ENCODE results near the gene CTNNA3. TPM values are rescaled to one million over a fixed set of nuclear protein-coding genes. Genes with fewer than 3 reads are reported as not detected.

CTNNA3 gene
- total and polyA plus RNA-seq, 4 donors, result 0.16 to 2.4 (median 1.4) TPM

DNA sequence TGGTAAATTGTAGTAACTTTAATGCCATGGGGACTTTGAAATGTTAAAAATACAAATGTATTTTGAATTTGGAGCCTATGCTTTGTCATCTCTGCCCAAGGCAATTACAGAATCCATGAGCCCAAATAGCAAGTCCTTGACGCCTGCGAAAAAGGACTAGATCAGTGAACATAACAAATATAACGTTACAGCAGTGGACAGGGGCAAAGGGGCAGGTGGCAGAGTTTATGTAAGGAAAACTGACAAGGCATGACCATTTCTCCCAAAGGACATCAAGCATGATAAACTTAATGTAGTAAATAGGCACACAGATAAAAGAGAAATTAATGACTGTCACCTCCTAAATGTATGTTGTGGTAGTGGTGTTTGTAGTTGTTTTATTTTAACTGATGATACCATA lies 473.1 kb downstream of the CTNNA3 start:
- no peak for DNase-seq (ENCODE audit: low spot score)
- Histone ChIP-seq H3K27me3 (ENCODE audit: control insufficient read depth in 4 of 4, insufficient read depth in 4 of 4, low read length in 3 of 4) (no peaks in the 10 kb centered on the region), H3K4me1 (ENCODE audit: control insufficient read depth in 4 of 4, insufficient read depth in 4 of 4, low read length in 3 of 4) (peaks cover 3 to 12% (median 3%) of the 10 kb centered on the region in 4 donors), H3K27ac (ENCODE audit: low read depth in 1 of 2, low read length in 2 of 2) (no peak overlapping the region), H3K36me3 (ENCODE audit: control insufficient read depth in 4 of 4, insufficient read depth in 3 of 4, low read depth in 1 of 4, low read length in 3 of 4) (peaks cover 0 to 3% (median 0%) of the 10 kb centered on the region in 4 donors), H3K4me3 (ENCODE audit: low read depth in 1 of 3, low read length in 3 of 3) (no peak overlapping the region), H3K9ac (ENCODE audit: low read depth in 1 of 2, low read length in 2 of 2) (no peak overlapping the region), H3K9me3 (ENCODE audit: control insufficient read depth in 4 of 4, low read length in 3 of 4) (no peaks in the 10 kb centered on the region)
- 25% methylated on average over 3 of the region's 3 CpGs for WGBS
- peak in 1 of 2 donors; percentile 26 for TF ChIP-seq RAD21 (IDR thresholded peaks at IDR 0.05)
- TF ChIP-seq HNF4A (conservative IDR thresholded peaks at IDR 0.05), result peak; percentile 76 to 83
- TF ChIP-seq TAF1 (conservative IDR thresholded peaks at IDR 0.05), result no peak
- peak; percentile 19 to 40 for TF ChIP-seq RXRA (IDR thresholded peaks at IDR 0.05)
- peak; percentile 64 for TF ChIP-seq SP1 (IDR thresholded peaks at IDR 0.05)

DNA sequence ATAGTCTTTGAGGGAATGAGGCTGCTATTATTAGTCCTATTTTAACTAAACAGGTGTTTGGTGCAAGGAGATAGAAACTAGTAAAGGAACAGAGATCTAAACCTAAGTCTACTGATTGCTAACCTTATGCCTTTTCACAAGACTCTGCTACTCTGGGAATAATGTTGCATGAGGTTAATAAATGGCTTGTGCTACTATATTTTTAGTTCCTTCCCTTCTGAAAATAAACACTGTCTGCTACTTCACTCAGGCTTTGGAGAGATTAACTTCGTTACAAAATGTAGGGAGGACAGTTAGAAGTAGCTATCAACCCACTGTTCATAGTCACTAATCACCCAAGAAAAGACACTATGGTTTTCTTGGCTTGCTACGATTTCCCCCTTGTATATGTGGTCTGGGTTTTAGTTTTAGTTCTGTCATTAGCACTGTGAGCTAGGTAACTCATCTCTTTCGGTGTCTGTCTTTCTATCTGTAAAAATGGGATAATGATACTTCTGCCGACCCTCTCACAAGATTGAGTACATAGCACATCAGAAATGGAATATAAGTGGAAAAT lies 474.0 kb downstream of the CTNNA3 start:
- WGBS, result 81% methylated on average over 4 of the region's 4 CpGs
- no peak for DNase-seq (ENCODE audit: low spot score)
- no peak for TF ChIP-seq SP1 (IDR thresholded peaks at IDR 0.05)
- no peak for TF ChIP-seq YY1 (IDR thresholded peaks at IDR 0.05)
- TF ChIP-seq HNF4G (IDR thresholded peaks at IDR 0.05), result no peak
- TF ChIP-seq, protein P1, sequence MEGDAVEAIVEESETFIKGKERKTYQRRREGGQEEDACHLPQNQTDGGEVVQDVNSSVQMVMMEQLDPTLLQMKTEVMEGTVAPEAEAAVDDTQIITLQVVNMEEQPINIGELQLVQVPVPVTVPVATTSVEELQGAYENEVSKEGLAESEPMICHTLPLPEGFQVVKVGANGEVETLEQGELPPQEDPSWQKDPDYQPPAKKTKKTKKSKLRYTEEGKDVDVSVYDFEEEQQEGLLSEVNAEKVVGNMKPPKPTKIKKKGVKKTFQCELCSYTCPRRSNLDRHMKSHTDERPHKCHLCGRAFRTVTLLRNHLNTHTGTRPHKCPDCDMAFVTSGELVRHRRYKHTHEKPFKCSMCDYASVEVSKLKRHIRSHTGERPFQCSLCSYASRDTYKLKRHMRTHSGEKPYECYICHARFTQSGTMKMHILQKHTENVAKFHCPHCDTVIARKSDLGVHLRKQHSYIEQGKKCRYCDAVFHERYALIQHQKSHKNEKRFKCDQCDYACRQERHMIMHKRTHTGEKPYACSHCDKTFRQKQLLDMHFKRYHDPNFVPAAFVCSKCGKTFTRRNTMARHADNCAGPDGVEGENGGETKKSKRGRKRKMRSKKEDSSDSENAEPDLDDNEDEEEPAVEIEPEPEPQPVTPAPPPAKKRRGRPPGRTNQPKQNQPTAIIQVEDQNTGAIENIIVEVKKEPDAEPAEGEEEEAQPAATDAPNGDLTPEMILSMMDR (IDR thresholded peaks at IDR 0.05; ENCODE audit: low read depth, low read length, missing input control), result no peak
- TF ChIP-seq EGR1 (IDR thresholded peaks at IDR 0.05; ENCODE audit: low read depth in 2 of 2), result no peak
- no peak for TF ChIP-seq HNF4A (conservative IDR thresholded peaks at IDR 0.05)
- no peak for TF ChIP-seq FOXA2 (IDR thresholded peaks at IDR 0.05)
- no peak for TF ChIP-seq GABPA (IDR thresholded peaks at IDR 0.05 in 1 of 2, conservative IDR thresholded peaks at IDR 0.05 in 1 of 2)
- no peak for TF ChIP-seq TAF1 (conservative IDR thresholded peaks at IDR 0.05)
- no peak overlapping the region for H3K4me3 ChIP-seq (ENCODE audit: low read depth in 1 of 3, low read length in 3 of 3)
- peaks cover 3 to 12% (median 3%) of the 10 kb centered on the region in 4 donors for H3K4me1 ChIP-seq (ENCODE audit: control insufficient read depth in 4 of 4, insufficient read depth in 4 of 4, low read length in 3 of 4)
- no peak overlapping the region for H3K9ac ChIP-seq (ENCODE audit: low read depth in 1 of 2, low read length in 2 of 2)
- no peaks in the 10 kb centered on the region for H3K9me3 ChIP-seq (ENCODE audit: control insufficient read depth in 4 of 4, low read length in 3 of 4)
- peaks cover 0 to 3% (median 0%) of the 10 kb centered on the region in 4 donors for H3K36me3 ChIP-seq (ENCODE audit: control insufficient read depth in 4 of 4, insufficient read depth in 3 of 4, low read depth in 1 of 4, low read length in 3 of 4)
- no peak overlapping the region for H3K27ac ChIP-seq (ENCODE audit: low read depth in 1 of 2, low read length in 2 of 2)
- no peaks in the 10 kb centered on the region for H3K27me3 ChIP-seq (ENCODE audit: control insufficient read depth in 4 of 4, insufficient read depth in 4 of 4, low read length in 3 of 4)

DNA sequence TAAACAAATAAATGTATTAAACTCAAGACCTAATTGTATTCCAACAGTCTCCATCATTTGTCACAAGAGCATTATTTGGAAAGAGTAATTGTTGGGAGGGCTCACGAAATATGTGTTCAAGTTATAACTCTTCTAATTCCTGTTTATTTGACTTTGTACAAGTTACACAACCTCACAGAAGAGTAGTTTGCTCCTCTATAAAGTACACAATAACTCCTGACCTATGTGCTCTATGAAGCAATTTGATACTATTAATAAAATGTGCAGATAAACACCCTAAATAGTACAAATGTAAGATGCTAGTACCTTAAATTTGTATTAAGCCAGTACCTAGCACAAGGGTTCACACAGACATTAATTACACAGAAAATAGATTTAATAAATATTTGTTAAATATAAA lies 484.3 kb downstream of the CTNNA3 start:
- H3K4me3 ChIP-seq (ENCODE audit: low read depth in 1 of 3, low read length in 3 of 3), result no peak overlapping the region
- H3K9me3 ChIP-seq (ENCODE audit: control insufficient read depth in 4 of 4, low read length in 3 of 4), result no peaks in the 10 kb centered on the region
- peaks cover 0 to 14% (median 7%) of the 10 kb centered on the region in 4 donors for H3K4me1 ChIP-seq (ENCODE audit: control insufficient read depth in 4 of 4, insufficient read depth in 4 of 4, low read length in 3 of 4)
- H3K27me3 ChIP-seq (ENCODE audit: control insufficient read depth in 4 of 4, insufficient read depth in 4 of 4, low read length in 3 of 4), result no peaks in the 10 kb centered on the region
- H3K36me3 ChIP-seq (ENCODE audit: control insufficient read depth in 4 of 4, insufficient read depth in 3 of 4, low read depth in 1 of 4, low read length in 3 of 4), result no peaks in the 10 kb centered on the region
- H3K27ac ChIP-seq (ENCODE audit: low read depth in 1 of 2, low read length in 2 of 2), result peak overlapping the region; percentile 63 to 68
- no peak for DNase-seq (ENCODE audit: low spot score)
- 32% methylated on average over 1 of the region's 1 CpG for WGBS
- H3K9ac ChIP-seq (ENCODE audit: low read depth in 1 of 2, low read length in 2 of 2), result no peak overlapping the region
- TF ChIP-seq TAF1 (conservative IDR thresholded peaks at IDR 0.05), result no peak
- TF ChIP-seq JUND (IDR thresholded peaks at IDR 0.05), result peak in 1 of 2 donors; percentile 58
- TF ChIP-seq FOXA1 (IDR thresholded peaks at IDR 0.05), result peak; percentile 36
- TF ChIP-seq SP1 (IDR thresholded peaks at IDR 0.05), result peak; percentile 70
- TF ChIP-seq FOXA2 (IDR thresholded peaks at IDR 0.05), result peak; percentile 53
- TF ChIP-seq HNF4G (IDR thresholded peaks at IDR 0.05), result peak; percentile 46
- TF ChIP-seq, protein P2, sequence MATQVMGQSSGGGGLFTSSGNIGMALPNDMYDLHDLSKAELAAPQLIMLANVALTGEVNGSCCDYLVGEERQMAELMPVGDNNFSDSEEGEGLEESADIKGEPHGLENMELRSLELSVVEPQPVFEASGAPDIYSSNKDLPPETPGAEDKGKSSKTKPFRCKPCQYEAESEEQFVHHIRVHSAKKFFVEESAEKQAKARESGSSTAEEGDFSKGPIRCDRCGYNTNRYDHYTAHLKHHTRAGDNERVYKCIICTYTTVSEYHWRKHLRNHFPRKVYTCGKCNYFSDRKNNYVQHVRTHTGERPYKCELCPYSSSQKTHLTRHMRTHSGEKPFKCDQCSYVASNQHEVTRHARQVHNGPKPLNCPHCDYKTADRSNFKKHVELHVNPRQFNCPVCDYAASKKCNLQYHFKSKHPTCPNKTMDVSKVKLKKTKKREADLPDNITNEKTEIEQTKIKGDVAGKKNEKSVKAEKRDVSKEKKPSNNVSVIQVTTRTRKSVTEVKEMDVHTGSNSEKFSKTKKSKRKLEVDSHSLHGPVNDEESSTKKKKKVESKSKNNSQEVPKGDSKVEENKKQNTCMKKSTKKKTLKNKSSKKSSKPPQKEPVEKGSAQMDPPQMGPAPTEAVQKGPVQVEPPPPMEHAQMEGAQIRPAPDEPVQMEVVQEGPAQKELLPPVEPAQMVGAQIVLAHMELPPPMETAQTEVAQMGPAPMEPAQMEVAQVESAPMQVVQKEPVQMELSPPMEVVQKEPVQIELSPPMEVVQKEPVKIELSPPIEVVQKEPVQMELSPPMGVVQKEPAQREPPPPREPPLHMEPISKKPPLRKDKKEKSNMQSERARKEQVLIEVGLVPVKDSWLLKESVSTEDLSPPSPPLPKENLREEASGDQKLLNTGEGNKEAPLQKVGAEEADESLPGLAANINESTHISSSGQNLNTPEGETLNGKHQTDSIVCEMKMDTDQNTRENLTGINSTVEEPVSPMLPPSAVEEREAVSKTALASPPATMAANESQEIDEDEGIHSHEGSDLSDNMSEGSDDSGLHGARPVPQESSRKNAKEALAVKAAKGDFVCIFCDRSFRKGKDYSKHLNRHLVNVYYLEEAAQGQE (IDR thresholded peaks at IDR 0.05), result peak; percentile 61
- peak; percentile 76 for TF ChIP-seq NR2F2 (IDR thresholded peaks at IDR 0.05)
- peak; percentile 50 to 65 for TF ChIP-seq RXRA (IDR thresholded peaks at IDR 0.05)
- TF ChIP-seq, protein P3, sequence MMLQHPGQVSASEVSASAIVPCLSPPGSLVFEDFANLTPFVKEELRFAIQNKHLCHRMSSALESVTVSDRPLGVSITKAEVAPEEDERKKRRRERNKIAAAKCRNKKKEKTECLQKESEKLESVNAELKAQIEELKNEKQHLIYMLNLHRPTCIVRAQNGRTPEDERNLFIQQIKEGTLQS (IDR thresholded peaks at IDR 0.05), result no peak
- TF ChIP-seq, protein P4, sequence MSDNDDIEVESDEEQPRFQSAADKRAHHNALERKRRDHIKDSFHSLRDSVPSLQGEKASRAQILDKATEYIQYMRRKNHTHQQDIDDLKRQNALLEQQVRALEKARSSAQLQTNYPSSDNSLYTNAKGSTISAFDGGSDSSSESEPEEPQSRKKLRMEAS (IDR thresholded peaks at IDR 0.05), result peak; percentile 28
- peak; percentile 45 to 55 for TF ChIP-seq RAD21 (IDR thresholded peaks at IDR 0.05)
- TF ChIP-seq YY1 (IDR thresholded peaks at IDR 0.05), result peak; percentile 45
- TF ChIP-seq, protein P1 (IDR thresholded peaks at IDR 0.05; ENCODE audit: low read depth, low read length, missing input control), result no peak
- peak; percentile 85 to 91 for TF ChIP-seq HNF4A (conservative IDR thresholded peaks at IDR 0.05)
- TF ChIP-seq EGR1 (IDR thresholded peaks at IDR 0.05; ENCODE audit: low read depth in 2 of 2), result no peak
- peak in 1 of 2 donors; percentile 32 for TF ChIP-seq GABPA (IDR thresholded peaks at IDR 0.05 in 1 of 2, conservative IDR thresholded peaks at IDR 0.05 in 1 of 2)
